OCI-LY7 (cell line): ENCODE results near the gene WDR54. TPM values are rescaled to one million over a fixed set of nuclear protein-coding genes. Genes with fewer than 3 reads are reported as not detected.

Experiments used
- BruUV-seq: library from RNA; stranded (reverse); fragments of 400-500 nt; replicated peaks from 2 replicates; lab custom pipeline; 2021; lab: Mats Ljungman, UMichigan
- CTCF ChIA-PET: fragments of 300-600 bp; sonication (Branson Sonifier 250); formaldehyde crosslinking; loops from one replicate; lab custom pipeline; 2022; ENCODE audit warnings: antibody characterized with exemption; ENCODE audit not compliant: unreplicated experiment; lab: Charles Lee
- POLR2A ChIA-PET: fragments of 300-600 bp; sonication (Branson Sonifier 250); formaldehyde crosslinking; loops from one replicate; lab custom pipeline; 2022; ENCODE audit warnings: antibody characterized with exemption; lab: Charles Lee
- DNase-seq: peaks from one replicate; pipeline ENCODE4 v3.0.0-alpha.2; 2015; ENCODE audit warnings: low spot score
- H2AFZ ChIP-seq: fragments of 200-600 bp; sonication (generic), shearing (Covaris generic); 2 replicates; pipeline ENCODE4 v1.6.1; 2014; ENCODE audit warnings: mild to moderate bottlenecking, antibody characterized with exemption, low read length, moderate library complexity
- H3K27ac ChIP-seq: fragments of 200-600 bp; sonication (generic); 2 replicates; pipeline ENCODE4 v1.5.1; 2014; ENCODE audit warnings: mixed run types, low read depth, mild to moderate bottlenecking, moderate library complexity, low read length, inconsistent platforms; ENCODE audit not compliant: poor library complexity, severe bottlenecking
- H3K36me3 ChIP-seq: fragments of 200-600 bp; sonication (generic); 2 replicates; pipeline ENCODE4 v1.6.1; 2014; ENCODE audit warnings: mild to moderate bottlenecking, antibody characterized with exemption, low read length, moderate library complexity, mixed read lengths; ENCODE audit not compliant: insufficient read depth
- H3K4me1 ChIP-seq: fragments of 200-600 bp; sonication (generic); 2 replicates; pipeline ENCODE4 v1.5.1; 2014; ENCODE audit warnings: mild to moderate bottlenecking, low read length; ENCODE audit not compliant: insufficient read depth, poor library complexity, severe bottlenecking
- H3K4me2 ChIP-seq: fragments of 200-600 bp; sonication (generic); 2 replicates; pipeline ENCODE4 v1.6.1; 2014; ENCODE audit warnings: mild to moderate bottlenecking, low read length
- H3K4me3 ChIP-seq: fragments of 200-600 bp; sonication (generic); 2 replicates; pipeline ENCODE4 v1.5.1; 2014; ENCODE audit warnings: mild to moderate bottlenecking, low read depth, low read length; ENCODE audit not compliant: poor library complexity, severe bottlenecking
- H3K79me2 ChIP-seq: fragments of 200-600 bp; sonication (generic); 2 replicates; pipeline ENCODE4 v1.6.1; 2016; ENCODE audit warnings: low read depth, mild to moderate bottlenecking, low read length, moderate library complexity, mixed read lengths; ENCODE audit not compliant: insufficient read depth
- H3K9me2 ChIP-seq: fragments of 200-600 bp; sonication (generic); 2 replicates; pipeline ENCODE4 v1.6.1; 2016; ENCODE audit warnings: mild to moderate bottlenecking, low read length, mixed read lengths; ENCODE audit not compliant: insufficient read depth
- H3K9me3 ChIP-seq: fragments of 200-600 bp; sonication (generic); 2 replicates; pipeline ENCODE4 v1.6.1; 2014; ENCODE audit warnings: mild to moderate bottlenecking, mixed run types, low read length, mixed read lengths
- H4K20me1 ChIP-seq: fragments of 200-600 bp; sonication (generic); 2 replicates; pipeline ENCODE4 v1.6.1; 2014; ENCODE audit warnings: mild to moderate bottlenecking, antibody characterized with exemption, low read length, moderate library complexity, mixed read lengths; ENCODE audit not compliant: insufficient read depth
- EZH2phosphoT487 ChIP-seq: fragments of 200-600 bp; sonication (generic); IDR thresholded peaks from 2 replicates; pipeline ENCODE4 v1.6.1; 2018; ENCODE audit warnings: low read depth, borderline replicate concordance, mild to moderate bottlenecking, mixed run types, antibody characterized with exemption, low read length, moderate library complexity, mixed read lengths
- intact Hi-C: fragments of 100-400 bp; cut with micrococcal nuclease; formaldehyde crosslinking; loops from one replicate; pipeline ENCODE4 v1.10.0; 2022; ENCODE audit not compliant: unreplicated experiment
- total RNA-seq, 2 experiments: library from RNA; depleted of rRNA in 1 of 2; stranded (reverse); fragments of >200 nt in 1 of 2; shearing (Covaris generic) in 1 of 2; gene quantifications; 2 replicates each; pipeline ENCODE4 v1.2.3, GENCODE V29; 2014 to 2022
- TF ChIP-seq, protein P1 (sequence below): fragments of 200-600 bp; sonication (generic); conservative IDR thresholded peaks from 2 replicates; pipeline ENCODE4 v1.5.1; 2014; ENCODE audit warnings: mild to moderate bottlenecking, antibody characterized with exemption, low read length, moderate library complexity, mixed read lengths

WDR54 gene
- total RNA-seq, 2 experiments from 2014 or later = 64.7 to 89.5 TPM

DNA sequence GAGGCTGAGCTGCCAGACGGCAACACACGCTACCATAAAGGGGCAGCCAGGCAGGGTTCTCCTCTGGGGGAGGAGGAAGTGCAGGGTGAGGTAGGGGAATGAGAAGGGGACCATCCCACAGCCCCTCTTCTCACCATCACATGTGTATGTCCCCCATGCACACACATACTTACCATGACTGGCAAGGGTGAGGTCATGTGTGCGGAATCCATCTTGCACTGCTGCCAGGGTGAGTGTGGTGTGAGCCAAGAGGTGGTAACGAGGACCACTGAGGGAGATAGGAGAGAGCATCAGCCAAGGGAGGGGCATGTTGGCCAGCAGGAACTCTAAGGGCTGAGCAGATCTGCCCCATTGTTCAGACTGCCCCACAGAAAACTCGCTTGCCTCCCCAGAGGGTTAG, 7.1 kb downstream of the WDR54 start:
- no peaks in the 10 kb centered on the region for H4K20me1 ChIP-seq
- ChIA-PET CTCF (no interaction called here), POLR2A (interaction anchor here (1.0 kb wide), 1 partner anchor 29 kb away, joined by 4 read pairs; no protein-coding TSS in a partner anchor)
- no peak for TF ChIP-seq EZH2phosphoT487
- TF ChIP-seq, protein P1, sequence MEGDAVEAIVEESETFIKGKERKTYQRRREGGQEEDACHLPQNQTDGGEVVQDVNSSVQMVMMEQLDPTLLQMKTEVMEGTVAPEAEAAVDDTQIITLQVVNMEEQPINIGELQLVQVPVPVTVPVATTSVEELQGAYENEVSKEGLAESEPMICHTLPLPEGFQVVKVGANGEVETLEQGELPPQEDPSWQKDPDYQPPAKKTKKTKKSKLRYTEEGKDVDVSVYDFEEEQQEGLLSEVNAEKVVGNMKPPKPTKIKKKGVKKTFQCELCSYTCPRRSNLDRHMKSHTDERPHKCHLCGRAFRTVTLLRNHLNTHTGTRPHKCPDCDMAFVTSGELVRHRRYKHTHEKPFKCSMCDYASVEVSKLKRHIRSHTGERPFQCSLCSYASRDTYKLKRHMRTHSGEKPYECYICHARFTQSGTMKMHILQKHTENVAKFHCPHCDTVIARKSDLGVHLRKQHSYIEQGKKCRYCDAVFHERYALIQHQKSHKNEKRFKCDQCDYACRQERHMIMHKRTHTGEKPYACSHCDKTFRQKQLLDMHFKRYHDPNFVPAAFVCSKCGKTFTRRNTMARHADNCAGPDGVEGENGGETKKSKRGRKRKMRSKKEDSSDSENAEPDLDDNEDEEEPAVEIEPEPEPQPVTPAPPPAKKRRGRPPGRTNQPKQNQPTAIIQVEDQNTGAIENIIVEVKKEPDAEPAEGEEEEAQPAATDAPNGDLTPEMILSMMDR = no peak
- H3K4me2 ChIP-seq = no peak overlapping the region
- H3K36me3 ChIP-seq = peaks cover 7% of the 10 kb centered on the region; the same call in 1 of the 2 replicates
- no peaks in the 10 kb centered on the region for H3K4me1 ChIP-seq
- H3K9me3 ChIP-seq = no peaks in the 10 kb centered on the region
- no peaks in the 10 kb centered on the region for H3K79me2 ChIP-seq
- no peak for DNase-seq
- no TSS peak for BruUV-seq
- no peaks in the 10 kb centered on the region for H3K9me2 ChIP-seq
- intact Hi-C loops = no loop called here
- no peak overlapping the region for H3K27ac ChIP-seq
- H3K4me3 ChIP-seq = no peak overlapping the region
- no peak overlapping the region for H2AFZ ChIP-seq

DNA sequence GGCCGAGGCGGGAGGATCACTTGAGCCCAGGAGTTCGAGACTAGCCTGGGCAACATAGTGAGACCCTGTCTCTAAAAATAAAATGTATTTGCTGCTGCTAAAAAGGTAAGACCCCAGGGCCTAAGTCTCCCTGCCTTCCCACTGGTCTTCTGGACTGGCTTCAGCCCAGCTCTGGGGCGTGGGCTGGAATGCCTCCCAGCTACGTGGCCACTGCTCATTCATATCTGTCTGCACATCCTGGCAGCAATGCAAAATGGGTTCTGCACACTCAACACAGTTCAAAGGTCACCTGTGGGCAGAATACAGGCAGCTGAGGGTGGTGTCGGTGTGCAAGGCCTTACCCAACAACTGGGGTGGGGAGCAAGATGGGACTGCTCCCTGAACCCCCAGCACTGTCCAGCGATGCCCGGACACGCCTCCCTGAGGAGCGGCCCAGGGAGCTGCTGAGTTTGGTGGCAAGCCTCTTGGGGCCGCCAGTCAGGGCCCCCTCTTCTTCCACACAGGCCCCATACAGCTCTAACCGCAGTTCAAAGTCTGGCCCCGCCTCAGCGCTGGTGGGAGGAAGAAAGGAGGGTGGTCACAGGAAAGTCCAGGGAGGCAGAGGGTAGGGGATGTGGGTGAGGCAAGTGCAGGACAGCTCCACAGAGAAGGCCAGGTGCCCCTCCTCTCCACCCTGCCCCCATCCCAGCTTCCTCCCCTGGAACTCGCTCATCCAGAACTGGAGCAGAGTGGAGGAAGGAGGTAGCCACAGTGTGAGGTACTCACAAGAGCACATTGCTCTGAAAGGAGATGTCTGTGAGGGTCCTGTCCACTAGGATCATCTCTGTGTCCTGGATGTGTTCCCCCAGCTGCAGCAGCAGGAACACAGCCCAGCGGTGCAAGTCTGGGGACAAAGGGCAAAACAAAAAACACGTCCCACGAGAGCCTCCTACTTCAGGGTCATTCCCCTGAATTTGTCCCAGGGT, 8.2 kb downstream of the WDR54 start:
- Histone ChIP-seq H3K9me3 (no peaks in the 10 kb centered on the region), H3K4me1 (no peaks in the 10 kb centered on the region), H3K27ac (no peak overlapping the region), H3K4me2 (no peak overlapping the region), H3K36me3 (peaks cover 3% of the 10 kb centered on the region; the same call in 1 of the 2 replicates), H3K4me3 (no peak overlapping the region), H2AFZ (no peak overlapping the region), H3K9me2 (no peaks in the 10 kb centered on the region), H4K20me1 (no peaks in the 10 kb centered on the region), H3K79me2 (no peaks in the 10 kb centered on the region)
- no peak for TF ChIP-seq EZH2phosphoT487
- POLR2A ChIA-PET = interaction anchor here (0.6 to 1.0 kb wide), 3 partner anchors 27 to 37 kb away, joined by 3 to 4 read pairs (median 3); no protein-coding TSS in a partner anchor
- CTCF ChIA-PET = no interaction called here
- intact Hi-C loops = no loop called here
- no peak for DNase-seq
- no TSS peak for BruUV-seq

DNA sequence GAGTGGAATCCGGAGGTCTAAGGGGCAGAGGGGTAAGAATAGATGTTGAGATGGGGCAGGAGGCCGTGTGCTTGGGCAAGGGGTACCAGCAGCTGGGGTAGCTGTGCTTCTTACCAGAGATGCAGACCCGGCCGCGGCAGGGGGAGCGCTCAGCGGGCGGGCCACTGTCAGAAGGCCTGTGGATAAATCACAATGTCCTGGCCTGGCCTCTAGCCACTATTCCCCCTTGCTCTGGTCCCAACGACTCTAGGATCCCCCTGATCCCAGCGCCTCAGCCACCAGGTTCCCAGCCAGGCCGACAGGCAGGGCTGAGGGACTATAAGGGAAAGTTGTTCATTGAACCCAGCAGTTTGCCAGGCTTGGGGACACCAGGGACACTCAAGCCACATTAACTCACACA, 9.0 kb downstream of the WDR54 start:
- ChIA-PET POLR2A (no interaction called here), CTCF (no interaction called here)
- Histone ChIP-seq H3K4me3 (no peak overlapping the region), H3K9me3 (no peaks in the 10 kb centered on the region), H4K20me1 (no peaks in the 10 kb centered on the region), H3K36me3 (no peaks in the 10 kb centered on the region), H3K27ac (no peak overlapping the region), H3K9me2 (no peaks in the 10 kb centered on the region), H3K4me2 (no peak overlapping the region), H3K4me1 (no peaks in the 10 kb centered on the region), H2AFZ (no peak overlapping the region), H3K79me2 (no peaks in the 10 kb centered on the region)
- intact Hi-C loops = no loop called here
- no peak for DNase-seq
- BruUV-seq = no TSS peak
- TF ChIP-seq, protein P1 = no peak
- TF ChIP-seq EZH2phosphoT487 = no peak
